ENCODE results near the gene FAAP20.

- TF ChIP-seq SPI1 (IDR thresholded peaks at IDR 0.05; ENCODE audit: low read depth, low read length) (no peak), TAF1 (IDR thresholded peaks at IDR 0.05; ENCODE audit: low read depth, low read length) (no peak), POLR2AphosphoS5 (IDR thresholded peaks at IDR 0.05; ENCODE audit: low read depth, low read length) (no peak), POLR2A (IDR thresholded peaks at IDR 0.05; ENCODE audit: low read depth, low read length) (no peak), POU2F2 (IDR thresholded peaks at IDR 0.05; ENCODE audit: low read depth, low read length) (no peak)
Measured at GRCh38 chr1:2212532-2213491, 18.2 kb upstream of the FAAP20 start.

Data from GM12891 (cell line).